ENCODE measurements around the gene C15orf39. TPM values are rescaled to one million over a fixed set of nuclear protein-coding genes. Genes with fewer than 3 reads are reported as not detected.

C15orf39 gene
- total RNA-seq, 1 experiment from 2014 or later, result 86.5 TPM

DNA sequence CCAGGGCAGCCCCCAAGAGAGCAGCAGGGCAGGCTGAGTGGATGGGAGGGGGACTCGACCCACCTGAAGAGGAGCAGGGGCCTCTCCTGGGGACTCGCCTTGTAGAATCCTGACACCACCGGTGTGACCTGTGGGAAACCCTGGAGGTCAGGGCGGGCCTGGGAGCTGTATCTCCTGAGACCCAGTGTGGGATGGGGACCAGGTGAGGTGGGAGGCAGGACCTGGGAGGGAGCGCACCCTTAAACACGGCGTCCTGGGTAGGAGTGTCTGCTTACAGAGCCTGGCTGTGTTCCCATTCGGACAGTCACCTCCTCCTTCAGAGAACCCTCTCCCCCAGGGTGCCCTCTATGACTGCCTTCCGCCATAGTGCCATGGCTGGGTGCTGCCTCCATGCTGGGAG is 27.1 kb downstream of the C15orf39 start:
- DNase-seq, result no peak
- H3K4me1 Mint-ChIP-seq (ENCODE audit: low read depth, unreplicated experiment), result no peaks in the 10 kb centered on the region
- H3K36me3 Mint-ChIP-seq (ENCODE audit: insufficient read depth, unreplicated experiment), result peaks cover 19% of the 10 kb centered on the region
- no peak overlapping the region for H3K4me3 Mint-ChIP-seq (ENCODE audit: low read depth, unreplicated experiment)
- TF ChIP-seq, protein P1, sequence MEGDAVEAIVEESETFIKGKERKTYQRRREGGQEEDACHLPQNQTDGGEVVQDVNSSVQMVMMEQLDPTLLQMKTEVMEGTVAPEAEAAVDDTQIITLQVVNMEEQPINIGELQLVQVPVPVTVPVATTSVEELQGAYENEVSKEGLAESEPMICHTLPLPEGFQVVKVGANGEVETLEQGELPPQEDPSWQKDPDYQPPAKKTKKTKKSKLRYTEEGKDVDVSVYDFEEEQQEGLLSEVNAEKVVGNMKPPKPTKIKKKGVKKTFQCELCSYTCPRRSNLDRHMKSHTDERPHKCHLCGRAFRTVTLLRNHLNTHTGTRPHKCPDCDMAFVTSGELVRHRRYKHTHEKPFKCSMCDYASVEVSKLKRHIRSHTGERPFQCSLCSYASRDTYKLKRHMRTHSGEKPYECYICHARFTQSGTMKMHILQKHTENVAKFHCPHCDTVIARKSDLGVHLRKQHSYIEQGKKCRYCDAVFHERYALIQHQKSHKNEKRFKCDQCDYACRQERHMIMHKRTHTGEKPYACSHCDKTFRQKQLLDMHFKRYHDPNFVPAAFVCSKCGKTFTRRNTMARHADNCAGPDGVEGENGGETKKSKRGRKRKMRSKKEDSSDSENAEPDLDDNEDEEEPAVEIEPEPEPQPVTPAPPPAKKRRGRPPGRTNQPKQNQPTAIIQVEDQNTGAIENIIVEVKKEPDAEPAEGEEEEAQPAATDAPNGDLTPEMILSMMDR (IDR thresholded peaks at IDR 0.05; ENCODE audit: unreplicated experiment), result no peak
- BruUV-seq (replicated peaks), result no TSS peak
- H3K27me3 Mint-ChIP-seq (ENCODE audit: unreplicated experiment), result peaks cover 81% of the 10 kb centered on the region
- H3K9me3 Mint-ChIP-seq (ENCODE audit: low read depth, unreplicated experiment), result no peaks in the 10 kb centered on the region
- intact Hi-C loops (cut with micrococcal nuclease; ENCODE audit: unreplicated experiment), result no loop called here
- H3K27ac Mint-ChIP-seq (ENCODE audit: unreplicated experiment), result no peak overlapping the region
- CTCF ChIA-PET, result no interaction called here

DNA sequence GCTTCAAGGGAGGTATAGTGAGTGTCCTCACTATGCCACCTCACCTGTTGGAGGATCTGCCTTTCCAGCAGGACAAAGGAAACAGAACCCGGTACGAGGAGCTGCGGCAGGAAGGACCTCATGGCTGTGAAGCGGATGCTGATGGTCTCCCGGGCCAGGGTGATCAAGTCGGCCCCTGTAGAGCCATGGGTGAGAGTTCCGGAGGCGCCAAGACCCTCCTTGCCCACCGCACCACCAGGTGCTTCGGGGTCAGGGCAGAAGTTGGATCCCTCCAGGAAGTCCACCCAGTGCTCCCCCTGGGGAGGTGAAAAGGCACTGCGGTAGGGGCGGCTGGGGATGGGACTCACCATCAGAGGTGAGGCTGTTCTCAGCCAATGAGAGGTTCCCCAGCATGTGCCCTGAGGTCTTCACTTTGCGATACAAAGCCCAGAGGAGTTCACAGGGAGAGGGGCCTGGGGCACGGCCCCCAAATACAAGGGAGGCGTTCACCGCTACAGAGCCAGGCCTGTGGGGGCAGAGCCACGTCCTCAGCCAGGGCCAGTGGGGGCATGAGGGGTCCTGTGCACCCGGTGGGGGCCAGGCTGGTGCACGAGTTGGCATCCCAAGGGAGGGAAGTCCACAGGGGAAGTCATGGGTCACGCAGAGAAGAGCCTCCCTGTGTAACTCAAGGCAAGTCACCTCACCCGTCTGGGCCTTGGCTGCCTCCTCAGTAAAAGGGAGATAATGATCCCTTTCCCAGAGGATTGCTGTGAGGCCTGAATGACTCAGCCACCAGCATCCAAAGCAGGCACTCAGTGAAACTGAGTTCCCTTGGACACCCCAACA is 27.7 kb downstream of the C15orf39 start:
- no TSS peak for BruUV-seq (replicated peaks)
- Mint-ChIP-seq H3K9me3 (ENCODE audit: low read depth, unreplicated experiment) (no peaks in the 10 kb centered on the region), H3K27me3 (ENCODE audit: unreplicated experiment) (peaks cover 79% of the 10 kb centered on the region), H3K4me3 (ENCODE audit: low read depth, unreplicated experiment) (no peak overlapping the region), H3K27ac (ENCODE audit: unreplicated experiment) (no peak overlapping the region), H3K36me3 (ENCODE audit: insufficient read depth, unreplicated experiment) (peaks cover 12% of the 10 kb centered on the region), H3K4me1 (ENCODE audit: low read depth, unreplicated experiment) (no peaks in the 10 kb centered on the region)
- CTCF ChIA-PET, result interaction anchor here (0.6 kb wide), 1 partner anchor 581 kb away, joined by 3 read pairs; no protein-coding TSS in a partner anchor
- no peak for DNase-seq
- TF ChIP-seq, protein P1 (IDR thresholded peaks at IDR 0.05; ENCODE audit: unreplicated experiment), result no peak
- intact Hi-C loops (cut with micrococcal nuclease; ENCODE audit: unreplicated experiment), result loop anchor here (10.0 kb wide), 1 partner anchor 75 kb away; no protein-coding TSS in a partner anchor

DNA sequence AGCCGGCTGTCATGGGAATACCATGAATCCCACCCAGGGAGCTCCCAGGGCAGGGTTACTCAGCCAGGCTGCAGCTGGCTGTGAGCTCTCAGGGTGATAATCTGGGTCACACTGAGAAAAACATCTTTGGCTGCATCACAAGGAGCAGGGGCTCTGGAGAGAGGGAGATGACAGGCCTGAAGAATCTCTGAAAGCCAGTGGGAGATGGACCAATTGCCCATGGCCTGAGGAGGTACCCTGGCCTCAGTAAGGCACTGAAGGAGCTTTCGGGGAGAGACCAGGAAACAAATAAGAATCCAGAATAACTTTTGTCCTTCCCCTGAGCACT is 28.3 kb downstream of the C15orf39 start:
- intact Hi-C loops (cut with micrococcal nuclease; ENCODE audit: unreplicated experiment), result loop anchor here (10.0 kb wide), 1 partner anchor 75 kb away; no protein-coding TSS in a partner anchor
- peaks cover 79% of the 10 kb centered on the region for H3K27me3 Mint-ChIP-seq (ENCODE audit: unreplicated experiment)
- TF ChIP-seq, protein P1 (IDR thresholded peaks at IDR 0.05; ENCODE audit: unreplicated experiment), result no peak
- BruUV-seq (replicated peaks), result no TSS peak
- peaks cover 7% of the 10 kb centered on the region for H3K36me3 Mint-ChIP-seq (ENCODE audit: insufficient read depth, unreplicated experiment)
- H3K27ac Mint-ChIP-seq (ENCODE audit: unreplicated experiment), result no peak overlapping the region
- no peak for DNase-seq
- no peaks in the 10 kb centered on the region for H3K9me3 Mint-ChIP-seq (ENCODE audit: low read depth, unreplicated experiment)
- no peaks in the 10 kb centered on the region for H3K4me1 Mint-ChIP-seq (ENCODE audit: low read depth, unreplicated experiment)
- no peak overlapping the region for H3K4me3 Mint-ChIP-seq (ENCODE audit: low read depth, unreplicated experiment)
- CTCF ChIA-PET, result interaction anchor here (0.6 kb wide), 1 partner anchor 582 kb away, joined by 3 read pairs; no protein-coding TSS in a partner anchor

DNA sequence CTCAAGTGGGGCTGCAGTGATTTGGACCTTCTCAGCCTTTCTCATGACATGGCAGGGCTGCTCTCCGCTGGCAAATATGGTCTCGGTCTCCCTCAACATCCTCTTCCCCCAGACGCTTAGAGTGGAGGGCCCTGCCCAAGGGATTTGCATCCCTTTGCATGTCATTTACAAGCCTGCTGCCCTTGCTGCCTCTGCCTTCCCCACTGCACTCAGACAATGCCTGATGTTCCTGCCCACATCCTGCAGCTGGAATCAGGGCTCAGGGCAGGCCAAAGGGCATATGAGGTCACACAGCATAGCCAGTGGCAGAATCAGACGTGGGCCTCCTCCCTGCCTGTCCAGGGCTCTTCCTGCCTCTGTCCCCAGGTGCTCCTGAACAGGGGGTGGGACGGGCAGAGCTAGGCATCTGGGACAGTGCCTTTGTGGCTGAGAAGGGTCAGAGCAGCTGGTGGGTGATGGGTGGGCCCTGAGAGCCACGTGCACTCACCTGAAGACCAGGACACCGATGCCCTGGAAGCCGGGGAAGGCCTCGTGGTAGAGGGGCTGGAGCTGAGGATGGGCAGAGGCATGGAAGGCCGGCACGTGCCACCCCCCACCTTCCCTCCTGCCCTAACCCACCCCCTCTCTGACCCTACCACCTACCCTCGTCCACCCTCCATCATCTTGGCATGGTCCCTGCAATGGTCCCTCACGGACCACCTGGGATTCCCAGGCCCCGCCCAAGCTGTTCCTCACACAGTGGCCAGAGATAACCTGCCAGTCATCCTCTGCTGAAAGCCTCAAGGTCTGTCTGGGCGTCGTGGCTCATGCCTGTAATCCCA is 29.1 kb downstream of the C15orf39 start:
- Mint-ChIP-seq H3K9me3 (ENCODE audit: low read depth, unreplicated experiment) (no peaks in the 10 kb centered on the region), H3K27ac (ENCODE audit: unreplicated experiment) (no peak overlapping the region), H3K36me3 (ENCODE audit: insufficient read depth, unreplicated experiment) (peaks cover 5% of the 10 kb centered on the region), H3K4me1 (ENCODE audit: low read depth, unreplicated experiment) (no peaks in the 10 kb centered on the region), H3K4me3 (ENCODE audit: low read depth, unreplicated experiment) (no peak overlapping the region), H3K27me3 (ENCODE audit: unreplicated experiment) (peaks cover 79% of the 10 kb centered on the region)
- BruUV-seq (replicated peaks), result no TSS peak
- no peak for DNase-seq
- intact Hi-C loops (cut with micrococcal nuclease; ENCODE audit: unreplicated experiment), result loop anchor here (10.0 kb wide), 1 partner anchor 74 kb away; no protein-coding TSS in a partner anchor
- CTCF ChIA-PET, result interaction anchor here (0.6 kb wide), 1 partner anchor 582 kb away, joined by 3 read pairs; no protein-coding TSS in a partner anchor
- TF ChIP-seq, protein P1 (IDR thresholded peaks at IDR 0.05; ENCODE audit: unreplicated experiment), result no peak

Measured in Calu3 (cell line).